Neural cell (in vitro differentiated cells): ENCODE measurements around the gene MAP4K4. TPM values are rescaled to one million over a fixed set of nuclear protein-coding genes. Genes with fewer than 3 reads are reported as not detected.

ENCODE experiments used
- H2AFZ ChIP-seq: fragments of 200-600, 300-800 bp; sonication (generic), shearing (Covaris generic); 2 replicates; pipeline ENCODE4 v1.6.0; 2014; ENCODE audit warnings: low read depth, mild to moderate bottlenecking, antibody characterized with exemption, low read length, moderate library complexity
- H3F3A ChIP-seq: fragments of 200-600 bp; shearing (Covaris generic); 2 replicates; pipeline ENCODE4 v1.6.1; 2016; ENCODE audit warnings: mild to moderate bottlenecking, moderate library complexity, mixed read lengths, antibody characterized with exemption, low read length; ENCODE audit not compliant: insufficient read depth, poor library complexity, severe bottlenecking
- H3K27ac ChIP-seq: fragments of 200-600, 300-800 bp; sonication (generic), shearing (Covaris generic); 2 replicates; pipeline ENCODE4 v1.5.1; 2014; ENCODE audit warnings: mild to moderate bottlenecking, low read length, moderate library complexity
- H3K27me3 ChIP-seq: fragments of 300-800, 200-600 bp; sonication (generic), shearing (Covaris generic); 2 replicates; pipeline ENCODE4 v1.6.0; 2014; ENCODE audit warnings: mild to moderate bottlenecking, low read depth, low read length, moderate library complexity; ENCODE audit not compliant: insufficient read depth
- H3K36me3 ChIP-seq: fragments of 300-800, 200-600 bp; sonication (generic), shearing (Covaris generic); 2 replicates; pipeline ENCODE4 v1.5.1; 2014; ENCODE audit warnings: mild to moderate bottlenecking, antibody characterized with exemption, low read length, moderate library complexity; ENCODE audit not compliant: insufficient read depth
- H3K4me2 ChIP-seq: fragments of 300-800, 200-600 bp; sonication (generic), shearing (Covaris generic); 2 replicates; pipeline ENCODE4 v1.6.0; 2014; ENCODE audit warnings: mild to moderate bottlenecking, low read length
- H3K4me3 ChIP-seq: fragments of 300-800, 200-600 bp; sonication (generic), shearing (Covaris generic); 2 replicates; pipeline ENCODE4 v1.5.1; 2014; ENCODE audit warnings: mild to moderate bottlenecking, low read length, moderate library complexity
- H3K79me2 ChIP-seq: fragments of 200-600 bp; shearing (Covaris generic); replicated peaks from 2 replicates; pipeline ENCODE4 v1.6.0; 2014; ENCODE audit warnings: mild to moderate bottlenecking, low read length, moderate library complexity; ENCODE audit not compliant: insufficient read depth
- H3K9ac ChIP-seq: fragments of 300-800, 200-600 bp; sonication (generic), shearing (Covaris generic); 2 replicates; pipeline ENCODE4 v1.6.1; 2016; ENCODE audit warnings: mild to moderate bottlenecking, low read length, mixed read lengths
- H3K9me2 ChIP-seq: fragments of 200-600 bp; shearing (Covaris generic); 2 replicates; pipeline ENCODE4 v1.6.1; 2016; ENCODE audit warnings: mild to moderate bottlenecking, low read length, mixed read lengths; ENCODE audit not compliant: insufficient read depth
- H3K9me3 ChIP-seq: fragments of 200-600, 300-800 bp; sonication (generic), shearing (Covaris generic); 2 replicates; pipeline ENCODE4 v1.6.1; 2016; ENCODE audit warnings: mild to moderate bottlenecking, mixed run types, low read length, moderate library complexity, mixed read lengths
- H4K20me1 ChIP-seq: fragments of 200-600 bp; shearing (Covaris generic); 2 replicates; pipeline ENCODE4 v1.6.1; 2016; ENCODE audit warnings: mild to moderate bottlenecking, mixed run types; ENCODE audit not compliant: insufficient read depth
- CTCF ChIP-seq: fragments of 450-650 bp; IDR thresholded peaks from 2 replicates; pipeline ENCODE4 v1.5.1; 2014; ENCODE audit warnings: antibody characterized with exemption, mild to moderate bottlenecking, moderate library complexity; ENCODE audit not compliant: poor library complexity, severe bottlenecking
- EP300 ChIP-seq: fragments of 450-650 bp; conservative IDR thresholded peaks from 2 replicates; pipeline ENCODE4 v1.6.1; 2014; ENCODE audit warnings: antibody characterized with exemption, mild to moderate bottlenecking, moderate library complexity; ENCODE audit not compliant: poor library complexity, severe bottlenecking
- EZH2 ChIP-seq: fragments of 200-600, 300-800 bp; shearing (Covaris generic), sonication (generic); IDR thresholded peaks from 2 replicates; pipeline ENCODE4 v1.6.1; 2014; ENCODE audit warnings: antibody characterized with exemption, low read length, borderline replicate concordance, mild to moderate bottlenecking; ENCODE audit not compliant: insufficient read depth, poor library complexity, severe bottlenecking
- MXI1 ChIP-seq: fragments of 450-650 bp; conservative IDR thresholded peaks from 2 replicates; pipeline ENCODE4 v1.6.1; 2014; ENCODE audit warnings: antibody characterized with exemption, mild to moderate bottlenecking; ENCODE audit not compliant: poor library complexity, severe bottlenecking
- POLR2AphosphoS5 ChIP-seq: IDR thresholded peaks from 2 replicates; pipeline ENCODE4 v1.6.1; 2012
- RAD21 ChIP-seq: fragments of 450-650 bp; conservative IDR thresholded peaks from 2 replicates; pipeline ENCODE4 v1.6.1; 2014; ENCODE audit warnings: antibody characterized with exemption, mild to moderate bottlenecking, moderate library complexity
- REST ChIP-seq: IDR thresholded peaks from 2 replicates; pipeline ENCODE4 v1.6.1; 2012; ENCODE audit warnings: borderline replicate concordance
- SMC3 ChIP-seq: fragments of 450-650 bp; conservative IDR thresholded peaks from 2 replicates; pipeline ENCODE4 v1.6.1; 2014; ENCODE audit warnings: antibody characterized with exemption, mild to moderate bottlenecking, moderate library complexity; ENCODE audit not compliant: poor library complexity
- TAF1 ChIP-seq: IDR thresholded peaks from 2 replicates; pipeline ENCODE4 v1.6.1; 2012; ENCODE audit warnings: low read depth
- polyA plus RNA-seq: library from polyadenylated mRNA; depleted of rRNA; stranded (reverse); fragments of >200 nt; gene quantifications from 2 replicates; pipeline ENCODE4 v1.2.3, GENCODE V29; 2014

MAP4K4 gene
- polyA plus RNA-seq, 1 donor from 2014 or later: 125 TPM

GRCh38 chr2:101874069-101874468 is 176.6 kb downstream of the MAP4K4 start:
- H3K4me3 ChIP-seq: no peak overlapping the region
- no peaks in the 10 kb centered on the region for H3K27me3 ChIP-seq
- no peaks in the 10 kb centered on the region for H3K9me2 ChIP-seq
- no peaks in the 10 kb centered on the region for H4K20me1 ChIP-seq
- H3K9ac ChIP-seq: no peak overlapping the region
- no peak overlapping the region for H2AFZ ChIP-seq
- no peaks in the 10 kb centered on the region for H3K9me3 ChIP-seq
- H3F3A ChIP-seq: no peaks in the 10 kb centered on the region
- H3K79me2 ChIP-seq: no peaks in the 10 kb centered on the region
- no peak overlapping the region for H3K27ac ChIP-seq
- TF ChIP-seq MXI1 (no peak), SMC3 (no peak), EZH2 (no peak), TAF1 (no peak), REST (no peak), EP300 (no peak), RAD21 (no peak)
- peaks cover 43% of the 10 kb centered on the region for H3K36me3 ChIP-seq
- no peak overlapping the region for H3K4me2 ChIP-seq

GRCh38 chr2:101879466-101879865 is 182.0 kb downstream of the MAP4K4 start:
- H3K27ac ChIP-seq: no peak overlapping the region

More at GRCh38 chr2:101879466-101879865, 182.0 kb downstream of the MAP4K4 start:
- H3K79me2 ChIP-seq: peaks cover 4% of the 10 kb centered on the region
- no peaks in the 10 kb centered on the region for H3F3A ChIP-seq
- H3K36me3 ChIP-seq: peaks cover 16% of the 10 kb centered on the region
- no peaks in the 10 kb centered on the region for H3K9me2 ChIP-seq
- TF ChIP-seq RAD21: no peak
- no peak for TF ChIP-seq SMC3
- TF ChIP-seq MXI1: no peak
- TF ChIP-seq EP300: no peak
- no peak for TF ChIP-seq POLR2AphosphoS5
- TF ChIP-seq REST: no peak
- TF ChIP-seq CTCF: no peak
- no peak for TF ChIP-seq TAF1
- no peak for TF ChIP-seq EZH2
- H2AFZ ChIP-seq: no peak overlapping the region
- H4K20me1 ChIP-seq: no peaks in the 10 kb centered on the region
- H3K9ac ChIP-seq: no peak overlapping the region
- H3K27me3 ChIP-seq: no peaks in the 10 kb centered on the region
- H3K9me3 ChIP-seq: no peaks in the 10 kb centered on the region
- H3K4me2 ChIP-seq: no peak overlapping the region
- no peak overlapping the region for H3K4me3 ChIP-seq
